Right kidney (tissue), 1 donor: ENCODE data around the gene TLR5.

Source experiments
- DNase-seq: peaks from one replicate; pipeline ENCODE4 v3.0.0-alpha.2; 2016

Gene TLR5

GRCh38 chr1:223150443-223150842, 7.4 kb upstream of the TLR5 start:
- no peak for DNase-seq

GRCh38 chr1:223147873-223148272, 4.8 kb upstream of the TLR5 start:
- no peak for DNase-seq

- DNase-seq: no peak
Measured at GRCh38 chr1:223147409-223147808, 4.4 kb upstream of the TLR5 start.

- no peak for DNase-seq
Measured at GRCh38 chr1:223146745-223147144, 3.7 kb upstream of the TLR5 start.

- no peak for DNase-seq
Measured at GRCh38 chr1:223144914-223145313, 1.9 kb upstream of the TLR5 start.

- DNase-seq: no peak
Measured at GRCh38 chr1:223144431-223144830, 1.4 kb upstream of the TLR5 start.

GRCh38 chr1:223143537-223144248, 645 bp upstream of the TLR5 start:
- DNase-seq: no peak

GRCh38 chr1:223142269-223142668, 779 bp downstream of the TLR5 start:
- no peak for DNase-seq

GRCh38 chr1:223140611-223141405, 2.2 kb downstream of the TLR5 start:
- DNase-seq: no peak

- no peak for DNase-seq
Measured at GRCh38 chr1:223137455-223138085, 5.5 kb downstream of the TLR5 start.

- DNase-seq: no peak
Measured at GRCh38 chr1:223136086-223136485, 7.0 kb downstream of the TLR5 start.

- no peak for DNase-seq
Measured at GRCh38 chr1:223135176-223135942, 7.7 kb downstream of the TLR5 start.

GRCh38 chr1:223133824-223134435, 9.1 kb downstream of the TLR5 start:
- no peak for DNase-seq

- peak; percentile 80 for DNase-seq
Measured at GRCh38 chr1:223133306-223133823, 9.7 kb downstream of the TLR5 start.

- peak; percentile 80 for DNase-seq
Measured at GRCh38 chr1:223129229-223129901, 13.7 kb downstream of the TLR5 start.

- DNase-seq: no peak
Measured at GRCh38 chr1:223126741-223127140, 16.3 kb downstream of the TLR5 start.

GRCh38 chr1:223125766-223126165, 17.3 kb downstream of the TLR5 start:
- DNase-seq: no peak

- DNase-seq: no peak
Measured at GRCh38 chr1:223123011-223123610, 19.9 kb downstream of the TLR5 start.

GRCh38 chr1:223118418-223118817, 24.6 kb downstream of the TLR5 start:
- DNase-seq: no peak

GRCh38 chr1:223116950-223117349, 26.1 kb downstream of the TLR5 start:
- DNase-seq: no peak

GRCh38 chr1:223114871-223115270, 28.2 kb downstream of the TLR5 start:
- no peak for DNase-seq
